ENCODE measurements around the gene MROH2B.

- no peak for TF ChIP-seq CTCF (IDR thresholded peaks at IDR 0.05)
- no peak for TF ChIP-seq POLR2A (IDR thresholded peaks at IDR 0.05)
Measured at GRCh38 chr5:41071975-41072374, 833 bp upstream of the MROH2B start.

All from upper lobe of left lung (tissue), 4 donors.